Neural progenitor cell (in vitro differentiated cells): ENCODE measurements around the gene ZNF502.
"Not testable (repeated sequence)": the region's sequence is repeated elsewhere in the genome, so short reads cannot be mapped to it uniquely, and the experiment has no call there.

Source experiments
- EZH2 ChIP-seq: fragments of 200-600 bp; sonication (generic); IDR thresholded peaks from 2 replicates; pipeline ENCODE4 v1.6.1; 2017; ENCODE audit warnings: antibody characterized with exemption, mild to moderate bottlenecking, moderate library complexity
- EZH2phosphoT487 ChIP-seq: fragments of 200-600 bp; sonication (generic); IDR thresholded peaks from 2 replicates; pipeline ENCODE4 v1.6.1; 2017; ENCODE audit warnings: antibody characterized with exemption
- TF ChIP-seq, protein P1 (sequence below): fragments of 200-600 bp; sonication (generic); IDR thresholded peaks from 2 replicates; pipeline ENCODE4 v1.5.1; 2017; ENCODE audit warnings: antibody characterized with exemption, mild to moderate bottlenecking

DNA sequence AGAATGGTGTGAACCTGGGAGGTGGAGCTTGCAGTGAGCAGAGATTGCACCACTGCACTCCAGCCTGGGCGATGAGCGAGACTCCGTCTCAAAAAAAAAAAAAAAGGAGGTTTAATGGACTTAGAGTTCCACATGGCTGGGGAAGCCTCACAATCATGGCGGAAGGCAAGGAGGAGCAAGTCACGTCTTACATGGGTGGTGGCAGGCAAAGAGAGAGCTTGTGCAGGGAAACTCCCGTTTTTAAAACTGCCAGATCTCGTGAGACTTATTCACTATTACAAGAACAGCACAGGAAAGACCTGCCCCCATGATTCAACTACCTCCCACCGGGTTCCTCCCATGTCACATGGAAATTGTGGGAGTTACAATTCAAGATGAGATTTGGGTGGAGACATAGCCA is 39.0 kb upstream of the ZNF502 start:
- TF ChIP-seq EZH2, EZH2phosphoT487: not testable (repeated sequence)
- TF ChIP-seq, protein P1, sequence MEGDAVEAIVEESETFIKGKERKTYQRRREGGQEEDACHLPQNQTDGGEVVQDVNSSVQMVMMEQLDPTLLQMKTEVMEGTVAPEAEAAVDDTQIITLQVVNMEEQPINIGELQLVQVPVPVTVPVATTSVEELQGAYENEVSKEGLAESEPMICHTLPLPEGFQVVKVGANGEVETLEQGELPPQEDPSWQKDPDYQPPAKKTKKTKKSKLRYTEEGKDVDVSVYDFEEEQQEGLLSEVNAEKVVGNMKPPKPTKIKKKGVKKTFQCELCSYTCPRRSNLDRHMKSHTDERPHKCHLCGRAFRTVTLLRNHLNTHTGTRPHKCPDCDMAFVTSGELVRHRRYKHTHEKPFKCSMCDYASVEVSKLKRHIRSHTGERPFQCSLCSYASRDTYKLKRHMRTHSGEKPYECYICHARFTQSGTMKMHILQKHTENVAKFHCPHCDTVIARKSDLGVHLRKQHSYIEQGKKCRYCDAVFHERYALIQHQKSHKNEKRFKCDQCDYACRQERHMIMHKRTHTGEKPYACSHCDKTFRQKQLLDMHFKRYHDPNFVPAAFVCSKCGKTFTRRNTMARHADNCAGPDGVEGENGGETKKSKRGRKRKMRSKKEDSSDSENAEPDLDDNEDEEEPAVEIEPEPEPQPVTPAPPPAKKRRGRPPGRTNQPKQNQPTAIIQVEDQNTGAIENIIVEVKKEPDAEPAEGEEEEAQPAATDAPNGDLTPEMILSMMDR: not testable (repeated sequence)
